ENCODE data around the gene SPPL3. TPM values are rescaled to one million over a fixed set of nuclear protein-coding genes. Genes with fewer than 3 reads are reported as not detected.
"Not testable (repeated sequence)": the region's sequence is repeated elsewhere in the genome, so short reads cannot be mapped to it uniquely, and the experiment has no call there.

The SPPL3 gene
- total RNA-seq, 2 experiments from 2014 or later, result 19.8 to 22.2 TPM

- H3K4me3 Mint-ChIP-seq, result no peak overlapping the region
- intact Hi-C loops (cut with micrococcal nuclease), result no loop called here
Observed at GRCh38 chr12:120804428-120804827, 99.7 kb downstream of the SPPL3 start.

DNA sequence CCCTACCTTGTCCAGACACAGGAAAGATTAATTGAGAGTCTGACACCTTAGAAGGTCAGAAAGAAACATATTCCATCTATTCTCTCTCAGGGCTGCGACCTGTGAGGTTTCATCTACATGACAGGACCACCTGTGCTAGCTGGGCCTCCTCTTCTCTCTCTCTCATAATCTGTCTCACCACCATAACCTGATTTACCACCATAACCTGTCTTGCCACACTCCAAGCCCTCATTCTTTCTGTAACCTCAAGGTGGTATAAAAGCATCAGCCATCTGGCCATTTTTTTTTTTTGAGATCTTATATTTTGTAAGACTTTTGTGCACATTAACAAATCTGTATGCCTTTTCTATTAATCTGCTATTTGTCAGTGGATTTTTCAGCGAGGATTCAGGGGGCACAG, 103.0 kb downstream of the SPPL3 start:
- Mint-ChIP-seq H3K9me3 (peaks cover 11% of the 10 kb centered on the region), H3K27ac (peak overlapping the region; percentile 62), H3K27me3 (ENCODE audit: low read depth) (no peaks in the 10 kb centered on the region), H3K4me1 (ENCODE audit: low read depth) (peaks cover 57% of the 10 kb centered on the region), H3K4me3 (no peak overlapping the region), H3K36me3 (ENCODE audit: low read depth) (peaks cover 12% of the 10 kb centered on the region)
- CTCF ChIA-PET, result interaction anchor here (0.5 to 1.0 kb wide), 3 partner anchors 11 to 293 kb away, joined by 3 to 7 read pairs (median 4); no protein-coding TSS in a partner anchor
- no peak for DNase-seq
- intact Hi-C loops (cut with micrococcal nuclease), result loop anchor here (2.0 kb wide), 1 partner anchor 20 kb away; no protein-coding TSS in a partner anchor

More at GRCh38 chr12:120804428-120804827, 99.7 kb downstream of the SPPL3 start:
- DNase-seq, result no peak
- H3K9me3 Mint-ChIP-seq, result no peaks in the 10 kb centered on the region
- peaks cover 9% of the 10 kb centered on the region for H3K36me3 Mint-ChIP-seq (ENCODE audit: low read depth)
- peaks cover 33% of the 10 kb centered on the region for H3K4me1 Mint-ChIP-seq (ENCODE audit: low read depth)
- H3K27ac Mint-ChIP-seq, result no peak overlapping the region
- H3K27me3 Mint-ChIP-seq (ENCODE audit: low read depth), result no peaks in the 10 kb centered on the region
- CTCF ChIA-PET, result interaction anchor here (0.7 kb wide), 1 partner anchor 14 kb away, joined by 3 read pairs; no protein-coding TSS in a partner anchor

- peak; percentile 24 for DNase-seq
- no peak overlapping the region for H3K4me3 Mint-ChIP-seq
Observed at GRCh38 chr12:120800665-120801064, 103.5 kb downstream of the SPPL3 start.

DNA sequence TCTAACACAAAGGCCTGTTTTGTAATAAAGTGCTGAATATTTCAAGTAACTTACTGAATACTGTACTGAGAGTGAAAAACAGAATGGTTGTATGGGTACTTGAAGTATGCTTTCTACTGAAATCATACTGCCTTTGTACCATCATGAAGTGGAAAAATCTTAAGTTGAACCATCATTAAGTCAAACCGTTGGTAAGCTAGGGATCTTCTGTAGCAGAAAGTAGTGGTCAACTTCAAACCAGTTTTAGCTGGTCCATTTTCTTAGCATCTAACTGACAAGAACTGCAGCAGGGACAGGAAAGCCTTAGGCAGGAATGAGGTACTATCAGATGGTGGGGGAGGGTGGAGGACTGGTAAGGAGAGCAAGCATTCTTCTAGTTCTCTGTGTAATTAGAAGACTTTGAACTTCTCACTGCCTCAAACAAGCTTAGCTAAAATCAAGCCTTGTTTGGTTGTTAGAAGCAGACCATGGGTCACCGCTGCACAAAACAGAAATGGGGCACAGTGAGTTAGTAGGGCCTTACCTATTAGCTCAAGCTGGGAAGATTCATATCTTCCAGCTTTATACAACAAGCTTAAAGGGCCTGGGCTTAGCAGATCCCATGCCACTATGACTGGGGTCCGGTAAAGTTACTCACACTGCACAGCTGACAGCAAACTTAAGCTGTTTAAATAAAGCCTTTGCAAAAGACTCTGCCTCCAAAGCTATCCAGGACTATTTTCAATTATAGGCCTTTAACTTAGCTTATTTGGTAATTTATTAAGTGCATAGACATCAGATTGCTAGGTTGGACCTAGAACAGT, 104.7 kb downstream of the SPPL3 start:
- Mint-ChIP-seq H3K4me1 (ENCODE audit: low read depth) (peaks cover 55% of the 10 kb centered on the region), H3K36me3 (ENCODE audit: low read depth) (peaks cover 24% of the 10 kb centered on the region), H3K4me3 (no peak overlapping the region), H3K27me3 (ENCODE audit: low read depth) (no peaks in the 10 kb centered on the region), H3K27ac (peak overlapping the region; percentile 67), H3K9me3 (peaks cover 27% of the 10 kb centered on the region)
- DNase-seq, result no peak
- CTCF ChIA-PET, result interaction anchor here (0.6 to 2.1 kb wide), 5 partner anchors 15 to 216 kb away, joined by 3 to 7 read pairs (median 5); no protein-coding TSS in a partner anchor
- intact Hi-C loops (cut with micrococcal nuclease), result loop anchor here (2.0 to 10.0 kb wide), 4 partner anchors 21 to 335 kb away; partner anchors contain the start of genes P2RX7 and SPPL3

More at GRCh38 chr12:120800665-120801064, 103.5 kb downstream of the SPPL3 start:
- CTCF ChIA-PET, result interaction anchor here (0.5 to 1.3 kb wide), 4 partner anchors 11 to 293 kb away, joined by 3 to 7 read pairs (median 4); no protein-coding TSS in a partner anchor
- Mint-ChIP-seq H3K27me3 (ENCODE audit: low read depth) (no peaks in the 10 kb centered on the region), H3K4me1 (ENCODE audit: low read depth) (peaks cover 57% of the 10 kb centered on the region), H3K27ac (peak overlapping the region; percentile 62), H3K36me3 (ENCODE audit: low read depth) (peaks cover 16% of the 10 kb centered on the region), H3K9me3 (peaks cover 16% of the 10 kb centered on the region)
- intact Hi-C loops (cut with micrococcal nuclease), result loop anchor here (2.0 kb wide), 1 partner anchor 20 kb away; no protein-coding TSS in a partner anchor

GRCh38 chr12:120798696-120799095, 105.5 kb downstream of the SPPL3 start:
- no peak overlapping the region for H3K27ac Mint-ChIP-seq
- peaks cover 24% of the 10 kb centered on the region for H3K36me3 Mint-ChIP-seq (ENCODE audit: low read depth)
- H3K4me1 Mint-ChIP-seq (ENCODE audit: low read depth), result peaks cover 51% of the 10 kb centered on the region
- CTCF ChIA-PET, result interaction anchor here (0.8 to 2.1 kb wide), 5 partner anchors 14 to 173 kb away, joined by 3 to 7 read pairs (median 4); no protein-coding TSS in a partner anchor
- no peak for DNase-seq
- H3K9me3 Mint-ChIP-seq, result peaks cover 27% of the 10 kb centered on the region
- H3K27me3 Mint-ChIP-seq (ENCODE audit: low read depth), result no peaks in the 10 kb centered on the region
- no peak overlapping the region for H3K4me3 Mint-ChIP-seq
- intact Hi-C loops (cut with micrococcal nuclease), result loop anchor here (1.0 to 10.0 kb wide), 4 partner anchors 37 to 336 kb away; partner anchors contain the start of genes P2RX7 and SPPL3

GRCh38 chr12:120797677-120798642, 106.2 kb downstream of the SPPL3 start:
- CTCF ChIA-PET, result interaction anchor here (0.8 to 2.1 kb wide), 6 partner anchors 14 to 174 kb away, joined by 3 to 7 read pairs (median 4); no protein-coding TSS in a partner anchor
- peak overlapping the region; percentile 89 for H3K27ac Mint-ChIP-seq
- no peaks in the 10 kb centered on the region for H3K27me3 Mint-ChIP-seq (ENCODE audit: low read depth)
- intact Hi-C loops (cut with micrococcal nuclease), result loop anchor here (1.0 to 10.0 kb wide), 6 partner anchors 15 to 337 kb away; partner anchors contain the start of genes P2RX7 and SPPL3
- H3K4me1 Mint-ChIP-seq (ENCODE audit: low read depth), result peaks cover 47% of the 10 kb centered on the region
- no peak overlapping the region for H3K4me3 Mint-ChIP-seq
- peaks cover 29% of the 10 kb centered on the region for H3K9me3 Mint-ChIP-seq
- H3K36me3 Mint-ChIP-seq (ENCODE audit: low read depth), result peaks cover 26% of the 10 kb centered on the region
- peak; percentile 28 for DNase-seq

DNA sequence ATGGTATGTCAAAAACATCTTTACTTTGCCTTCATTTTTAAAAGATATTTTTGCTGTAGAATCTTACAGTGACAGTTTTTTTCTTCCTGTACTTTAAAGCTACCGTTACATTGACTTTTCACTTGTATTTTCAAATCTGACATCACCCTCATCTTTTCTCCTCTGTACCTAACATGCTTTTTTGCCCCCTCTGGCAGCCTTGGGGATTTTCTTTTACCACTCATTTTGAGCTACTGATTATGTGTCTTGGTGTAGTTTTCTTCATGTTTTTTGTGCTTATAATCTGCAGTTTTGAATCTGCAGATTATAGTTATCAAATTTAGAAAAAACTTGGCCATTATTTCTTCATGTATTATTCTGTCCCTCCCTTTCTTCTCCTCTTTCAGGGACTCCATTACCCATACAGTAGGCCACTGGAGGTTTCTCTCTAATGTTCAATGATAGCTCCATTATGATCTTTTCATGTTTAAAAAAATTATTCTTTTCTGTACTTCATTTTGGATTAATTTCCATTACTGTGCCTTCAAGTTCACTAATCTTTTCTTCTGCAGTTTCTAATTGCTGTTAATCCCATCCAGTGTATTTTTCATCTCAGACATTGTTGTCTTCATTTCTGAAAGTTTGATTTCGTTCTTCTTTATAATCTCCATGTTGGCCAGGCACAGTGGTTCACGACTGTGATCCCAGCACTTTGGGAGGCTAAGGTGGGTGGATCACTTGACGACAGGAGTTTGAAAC, 108.5 kb downstream of the SPPL3 start:
- no peak overlapping the region for H3K4me3 Mint-ChIP-seq
- H3K36me3 Mint-ChIP-seq (ENCODE audit: low read depth), result peaks cover 26% of the 10 kb centered on the region
- peaks cover 41% of the 10 kb centered on the region for H3K4me1 Mint-ChIP-seq (ENCODE audit: low read depth)
- intact Hi-C loops (cut with micrococcal nuclease), result loop anchor here (5.0 to 10.0 kb wide), 3 partner anchors 57 to 339 kb away; partner anchors contain the start of genes P2RX7 and SPPL3
- H3K9me3 Mint-ChIP-seq, result peaks cover 29% of the 10 kb centered on the region
- DNase-seq, result no peak
- no peaks in the 10 kb centered on the region for H3K27me3 Mint-ChIP-seq (ENCODE audit: low read depth)
- H3K27ac Mint-ChIP-seq, result no peak overlapping the region
- CTCF ChIA-PET, result interaction anchor here (0.8 kb wide), 1 partner anchor 45 kb away, joined by 3 read pairs; no protein-coding TSS in a partner anchor

GRCh38 chr12:120793357-120793756, 110.8 kb downstream of the SPPL3 start:
- H3K27me3 Mint-ChIP-seq (ENCODE audit: low read depth), result no peaks in the 10 kb centered on the region
- no peak overlapping the region for H3K4me3 Mint-ChIP-seq
- intact Hi-C loops (cut with micrococcal nuclease), result loop anchor here (10.0 kb wide), 1 partner anchor 341 kb away; the partner anchor contains the start of gene P2RX7
- no peak overlapping the region for H3K27ac Mint-ChIP-seq
- DNase-seq, result no peak
- H3K36me3 Mint-ChIP-seq (ENCODE audit: low read depth), result peaks cover 30% of the 10 kb centered on the region
- H3K4me1 Mint-ChIP-seq (ENCODE audit: low read depth), result peaks cover 22% of the 10 kb centered on the region
- CTCF ChIA-PET, result no interaction called here
- peaks cover 29% of the 10 kb centered on the region for H3K9me3 Mint-ChIP-seq

DNA sequence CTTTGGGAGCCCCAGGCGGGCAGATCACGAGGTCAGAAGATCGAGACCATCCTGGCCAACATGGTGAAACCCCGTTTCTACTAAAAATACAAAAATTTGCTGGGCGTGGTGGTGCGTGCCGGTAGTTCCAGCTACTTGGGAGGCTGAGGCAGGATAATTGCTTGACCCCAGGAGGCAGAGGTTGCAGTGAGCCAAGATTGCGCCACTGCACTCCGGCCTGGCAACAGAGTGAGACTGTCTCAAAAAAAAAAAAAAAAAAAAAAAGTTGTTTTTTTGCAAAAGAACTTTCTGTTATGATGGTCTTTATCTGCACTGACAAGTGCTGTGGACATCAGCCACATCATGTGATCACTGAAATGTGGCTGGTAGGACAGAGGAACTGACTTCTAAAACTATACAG, 111.7 kb downstream of the SPPL3 start:
- H3K4me3 Mint-ChIP-seq; DNase-seq; CTCF ChIA-PET; H3K27me3 Mint-ChIP-seq (ENCODE audit: low read depth); H3K27ac Mint-ChIP-seq: not testable (repeated sequence)
- H3K4me1 Mint-ChIP-seq (ENCODE audit: low read depth), result peaks cover 16% of the 10 kb centered on the region
- intact Hi-C loops (cut with micrococcal nuclease), result loop anchor here (10.0 kb wide), 1 partner anchor 342 kb away; the partner anchor contains the start of gene P2RX7
- H3K9me3 Mint-ChIP-seq, result peaks cover 29% of the 10 kb centered on the region
- H3K36me3 Mint-ChIP-seq (ENCODE audit: low read depth), result peaks cover 27% of the 10 kb centered on the region

DNA sequence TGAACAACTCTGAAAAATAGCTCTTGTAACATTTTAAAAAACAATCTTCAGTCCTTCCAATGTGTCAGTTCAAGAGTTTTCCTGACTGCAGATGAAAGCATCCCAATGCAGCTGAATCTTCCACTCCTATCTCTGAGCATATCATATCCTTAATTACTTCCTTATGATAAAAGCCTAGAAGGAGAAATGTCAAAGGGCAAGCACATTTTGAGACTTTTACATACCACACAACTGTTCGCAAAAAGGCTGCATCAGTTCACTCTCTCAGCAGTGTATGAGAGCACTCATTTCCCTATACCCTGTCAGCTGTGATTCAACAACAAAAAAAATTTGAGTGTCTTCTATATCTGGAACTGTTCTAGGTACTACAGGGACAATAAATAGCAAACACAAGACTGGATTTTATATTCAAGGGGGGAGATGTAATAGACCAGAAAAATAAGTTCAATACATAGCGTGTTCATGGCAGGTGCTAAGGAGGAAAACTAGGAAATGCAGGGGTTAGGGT, 112.4 kb downstream of the SPPL3 start:
- CTCF ChIA-PET, result no interaction called here

More for the DNA sequence above, 112.4 kb downstream of the SPPL3 start:
- Mint-ChIP-seq H3K9me3 (peaks cover 22% of the 10 kb centered on the region), H3K27me3 (ENCODE audit: low read depth) (no peaks in the 10 kb centered on the region), H3K27ac (peak overlapping the region; percentile 25), H3K4me1 (ENCODE audit: low read depth) (peaks cover 11% of the 10 kb centered on the region), H3K36me3 (ENCODE audit: low read depth) (peaks cover 21% of the 10 kb centered on the region), H3K4me3 (no peak overlapping the region)
- intact Hi-C loops (cut with micrococcal nuclease), result loop anchor here (10.0 kb wide), 1 partner anchor 343 kb away; the partner anchor contains the start of gene P2RX7
- DNase-seq, result no peak
